NCI-H2081 treated with DMSO at 0.1 percent for 48 hours (cell line): ENCODE data around the gene CDH6.

ENCODE experiments used
- DNase-seq: peaks from one replicate; lab custom pipeline; 2025; lab: John Stamatoyannopoulos, UW

The CDH6 gene

DNA sequence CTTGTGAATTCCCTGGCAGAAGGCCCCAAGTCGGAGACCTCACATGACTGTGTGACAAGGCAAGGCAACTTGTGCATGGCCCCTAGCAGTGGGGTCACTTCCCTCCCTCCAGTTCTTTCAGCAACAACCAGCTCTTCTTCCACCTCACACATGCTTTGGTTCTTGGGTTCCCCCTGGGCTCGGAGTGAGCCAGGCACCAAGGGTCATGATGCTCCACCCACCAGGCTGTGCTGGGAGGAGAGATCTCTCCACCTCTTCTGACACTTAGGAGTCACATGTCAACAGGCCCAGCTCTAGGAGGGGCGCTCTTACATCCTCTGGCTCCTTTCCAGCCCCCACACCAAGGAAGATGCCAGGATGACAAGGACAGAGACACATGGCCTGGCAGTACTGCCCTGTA is 56.7 kb downstream of the CDH6 start:
- DNase-seq: no peak

DNA sequence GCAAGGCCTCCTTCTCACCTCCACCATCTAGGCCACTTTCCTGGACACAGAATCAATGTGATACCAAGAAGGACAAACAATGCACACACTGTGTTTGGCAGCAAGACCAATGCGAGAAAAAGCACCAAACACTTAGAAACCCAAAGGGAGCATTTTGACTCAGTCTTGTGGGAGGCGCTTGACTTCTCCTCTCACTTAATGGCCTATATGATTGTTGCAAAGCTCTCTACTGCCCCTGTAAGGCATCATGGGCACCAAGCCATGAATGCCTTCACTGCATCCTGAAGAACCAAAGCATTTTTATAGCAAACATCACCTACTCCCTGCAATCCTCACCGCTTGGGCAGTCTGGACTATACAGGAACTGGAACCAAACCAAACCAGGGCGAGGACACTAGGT is 57.5 kb downstream of the CDH6 start:
- DNase-seq: no peak

- no peak for DNase-seq
Measured at GRCh38 chr5:31255041-31255440, 61.6 kb downstream of the CDH6 start.

GRCh38 chr5:31268256-31268655 is 74.8 kb downstream of the CDH6 start:
- DNase-seq: no peak

DNA sequence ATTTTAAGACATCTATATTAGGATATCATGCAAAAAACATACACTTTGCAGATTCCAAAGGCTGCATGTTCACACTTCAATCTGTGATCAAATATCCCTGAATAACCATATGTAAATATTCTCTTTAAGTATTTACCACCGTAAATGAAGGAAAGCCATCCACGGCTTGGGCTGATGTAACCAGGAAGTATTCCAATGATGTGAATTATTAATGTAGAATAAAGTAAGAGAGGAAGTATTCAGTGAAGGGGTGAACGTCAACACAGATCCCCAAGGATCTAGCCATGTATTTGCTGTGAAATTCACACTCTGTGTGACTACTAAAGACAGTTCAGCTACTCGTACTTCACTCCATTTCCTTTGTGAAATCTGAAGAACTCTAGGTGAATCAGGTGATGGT is 75.2 kb downstream of the CDH6 start:
- no peak for DNase-seq

DNA sequence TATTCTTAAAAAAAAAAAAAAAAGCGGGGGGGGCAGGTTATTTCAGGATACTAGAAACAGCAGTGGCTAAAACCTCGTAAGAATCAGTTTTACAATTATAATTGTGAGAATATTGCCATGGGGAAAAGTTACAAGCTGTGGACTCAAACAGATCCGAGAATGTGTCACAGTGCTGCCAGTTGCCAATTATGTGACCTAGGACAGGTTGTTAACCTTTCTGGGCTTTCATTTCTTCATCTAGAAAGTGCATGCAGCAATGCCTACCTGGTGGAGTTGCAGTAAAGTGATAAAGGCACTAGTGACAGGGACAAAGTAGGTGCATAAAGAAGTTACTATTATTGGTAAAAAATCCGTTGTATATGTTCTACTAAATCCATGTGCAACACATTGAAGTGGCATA is 75.8 kb downstream of the CDH6 start:
- no peak for DNase-seq

- peak; percentile 57 for DNase-seq
Measured at GRCh38 chr5:31270396-31270795, 76.9 kb downstream of the CDH6 start.

DNA sequence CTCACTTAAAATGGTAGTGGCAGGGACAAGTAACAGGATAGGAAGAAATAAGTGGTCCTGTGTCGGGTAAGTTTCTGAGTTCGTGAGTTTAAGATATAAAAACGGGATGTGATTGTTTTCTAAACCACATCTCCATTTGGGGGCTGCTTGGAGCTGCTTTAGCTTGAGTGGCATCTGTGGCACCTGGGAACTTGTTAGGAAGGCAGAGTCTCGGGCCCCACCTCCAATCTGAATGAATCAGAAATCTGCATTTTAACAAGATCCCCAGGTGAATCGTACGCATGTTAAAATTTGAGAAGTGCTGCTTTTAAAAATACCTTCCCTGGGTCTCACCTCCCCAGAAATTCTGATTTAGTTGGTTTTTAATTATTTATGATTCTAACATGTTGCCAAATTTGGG is 78.1 kb downstream of the CDH6 start:
- no peak for DNase-seq

DNA sequence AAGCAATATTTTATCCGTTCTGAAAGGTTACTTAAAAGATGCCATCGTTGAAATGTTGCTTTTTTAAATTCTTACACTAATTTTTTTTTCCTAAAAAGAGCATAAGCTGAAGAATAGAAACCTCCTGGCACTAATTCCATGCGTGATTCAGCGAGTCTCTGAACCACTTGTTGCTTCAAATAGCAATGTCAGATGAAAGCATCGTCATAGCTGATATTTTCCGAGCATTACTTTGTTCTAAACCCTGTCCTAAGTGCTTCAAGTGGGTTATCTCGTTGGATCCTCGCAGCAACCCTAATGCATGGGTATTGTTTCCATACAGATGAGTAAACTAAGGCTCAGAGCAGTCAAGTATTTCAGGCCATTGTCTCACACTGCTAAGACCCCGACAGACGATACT is 79.7 kb downstream of the CDH6 start:
- DNase-seq: no peak

DNA sequence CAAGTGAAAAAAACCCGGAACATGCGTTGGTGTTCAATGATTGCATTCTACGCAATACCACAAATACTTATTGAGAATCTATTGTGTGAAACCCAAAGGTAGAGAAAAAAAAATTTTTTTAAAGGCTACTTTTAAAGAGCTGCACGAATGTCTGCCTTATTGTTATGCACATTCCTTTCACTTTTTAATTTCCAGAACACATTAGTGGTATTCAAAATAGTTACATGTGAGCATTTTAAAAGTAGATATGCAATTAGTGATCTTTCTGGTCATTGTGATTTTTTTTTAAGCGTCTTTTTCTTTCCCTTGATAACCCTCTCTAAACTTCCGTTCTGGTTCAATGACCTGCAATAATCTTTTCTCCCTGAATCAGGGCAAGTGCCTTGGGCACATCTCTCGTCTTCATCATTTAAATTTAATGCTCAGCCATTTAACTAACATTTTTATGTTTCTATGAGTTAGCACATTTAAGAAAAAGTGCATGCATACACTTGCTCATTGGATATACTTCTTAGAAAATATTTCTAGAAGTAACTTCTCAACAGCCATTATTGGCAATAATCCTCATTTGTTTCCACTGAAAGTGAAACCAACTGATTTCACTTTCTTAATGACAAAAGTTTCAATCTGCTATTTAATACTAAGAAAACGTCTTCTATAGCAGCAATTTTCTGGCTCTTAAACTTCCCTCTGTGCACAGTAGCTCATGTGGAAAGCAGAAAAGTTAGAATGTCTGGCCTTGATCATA is 80.3 kb downstream of the CDH6 start:
- no peak for DNase-seq

DNA sequence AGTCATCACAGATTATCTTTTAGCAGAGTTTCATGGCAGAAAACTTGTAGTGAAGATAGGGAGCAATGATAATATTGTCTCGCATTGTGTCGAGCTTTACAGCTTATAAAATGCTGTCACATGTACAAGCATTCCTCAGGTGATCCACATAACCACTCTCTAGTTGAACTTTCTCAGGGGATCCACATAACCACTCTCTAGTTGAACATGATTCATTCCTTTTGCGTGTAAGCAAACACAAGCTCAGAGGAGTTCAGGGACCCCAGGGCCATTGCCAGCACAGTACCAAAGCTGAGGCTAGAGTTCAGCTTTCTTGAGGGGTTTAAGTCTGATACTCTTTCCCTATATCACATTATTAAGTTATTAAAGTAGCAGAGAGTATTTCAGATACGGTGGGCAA is 86.7 kb downstream of the CDH6 start:
- DNase-seq: no peak

GRCh38 chr5:31283326-31283725 is 89.8 kb downstream of the CDH6 start:
- DNase-seq: no peak

DNA sequence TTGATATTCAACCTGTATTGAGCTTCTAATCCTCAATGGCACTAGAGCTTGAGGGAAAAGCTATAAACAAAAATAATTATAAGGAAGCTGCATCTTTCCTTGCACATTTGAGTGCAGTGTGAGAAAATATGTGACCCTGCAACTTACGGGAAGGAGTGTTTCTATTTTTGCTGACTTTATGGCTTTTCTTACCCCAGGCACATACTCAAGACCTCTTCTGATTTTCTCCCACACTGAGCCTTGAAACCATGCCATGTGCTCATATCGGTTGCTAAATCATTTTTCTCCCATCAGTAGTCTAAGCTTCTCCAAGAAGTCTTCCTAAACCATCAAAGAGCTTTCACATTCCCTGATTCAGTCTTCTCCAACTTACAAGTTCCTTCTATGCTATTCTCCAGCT is 91.5 kb downstream of the CDH6 start:
- no peak for DNase-seq

- DNase-seq: no peak
Measured at GRCh38 chr5:31287985-31288384, 94.5 kb downstream of the CDH6 start.

GRCh38 chr5:31289429-31289828 is 95.9 kb downstream of the CDH6 start:
- no peak for DNase-seq

- no peak for DNase-seq
Measured at GRCh38 chr5:31291323-31291854, 97.9 kb downstream of the CDH6 start.

DNA sequence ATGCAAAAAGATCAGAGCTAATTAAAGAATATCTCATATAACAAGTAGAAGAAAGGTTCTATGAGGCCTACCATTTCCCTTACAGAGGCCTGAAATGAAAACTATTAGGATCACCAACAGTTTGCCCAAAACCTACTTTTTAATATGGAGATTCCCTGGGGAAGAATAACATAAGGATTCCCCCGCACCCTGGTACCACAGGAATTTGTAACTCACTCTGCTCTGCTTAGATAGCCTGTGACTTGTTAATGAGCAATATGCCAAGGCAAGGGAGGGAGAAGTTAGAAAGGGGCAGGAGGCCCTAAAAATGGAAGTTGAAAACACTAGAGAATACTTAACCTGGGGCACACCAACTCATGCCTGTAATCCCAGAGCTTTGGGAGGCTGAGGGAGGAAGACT is 107.0 kb downstream of the CDH6 start:
- DNase-seq: no peak

- DNase-seq: no peak
Measured at GRCh38 chr5:31301833-31302232, 108.3 kb downstream of the CDH6 start.

GRCh38 chr5:31303688-31304087 is 110.2 kb downstream of the CDH6 start:
- no peak for DNase-seq

DNA sequence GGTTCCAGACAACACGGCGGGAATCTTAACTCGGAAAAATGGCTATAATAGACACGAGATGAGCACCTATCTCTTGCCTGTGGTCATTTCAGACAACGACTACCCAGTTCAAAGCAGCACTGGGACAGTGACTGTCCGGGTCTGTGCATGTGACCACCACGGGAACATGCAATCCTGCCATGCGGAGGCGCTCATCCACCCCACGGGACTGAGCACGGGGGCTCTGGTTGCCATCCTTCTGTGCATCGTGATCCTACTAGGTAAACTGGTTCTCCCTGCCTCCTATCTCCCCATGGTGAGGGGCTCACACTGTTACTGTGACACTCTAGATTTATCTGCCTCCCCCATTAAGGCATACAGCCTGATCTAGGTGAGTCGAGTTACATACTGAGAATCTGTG is 124.2 kb downstream of the CDH6 start:
- DNase-seq: no peak

DNA sequence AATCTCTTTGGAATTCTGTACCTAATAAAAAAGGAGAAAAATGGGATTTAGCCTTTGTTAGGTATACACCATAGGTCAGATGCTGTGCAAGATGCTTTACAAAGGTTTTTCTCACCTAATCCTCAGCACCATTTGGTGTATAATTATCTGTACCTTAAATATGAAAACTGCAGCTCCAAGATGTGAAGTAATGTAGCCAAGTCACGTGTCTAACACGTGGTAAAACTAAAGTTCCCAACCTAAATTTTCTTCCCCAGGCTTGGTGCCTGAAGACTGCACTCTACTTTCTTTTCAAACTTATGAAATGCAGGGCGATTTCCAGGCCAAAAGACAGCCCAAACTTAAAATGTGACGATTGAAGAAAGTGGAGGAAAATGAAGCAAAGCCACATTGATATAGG is 125.8 kb downstream of the CDH6 start:
- DNase-seq: no peak

DNA sequence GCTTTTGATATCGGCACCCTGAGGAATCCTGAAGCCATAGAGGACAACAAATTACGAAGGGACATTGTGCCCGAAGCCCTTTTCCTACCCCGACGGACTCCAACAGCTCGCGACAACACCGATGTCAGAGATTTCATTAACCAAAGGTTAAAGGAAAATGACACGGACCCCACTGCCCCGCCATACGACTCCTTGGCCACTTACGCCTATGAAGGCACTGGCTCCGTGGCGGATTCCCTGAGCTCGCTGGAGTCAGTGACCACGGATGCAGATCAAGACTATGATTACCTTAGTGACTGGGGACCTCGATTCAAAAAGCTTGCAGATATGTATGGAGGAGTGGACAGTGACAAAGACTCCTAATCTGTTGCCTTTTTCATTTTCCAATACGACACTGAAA is 129.5 kb downstream of the CDH6 start:
- no peak for DNase-seq

GRCh38 chr5:31324842-31325241 is 131.4 kb downstream of the CDH6 start:
- DNase-seq: no peak

DNA sequence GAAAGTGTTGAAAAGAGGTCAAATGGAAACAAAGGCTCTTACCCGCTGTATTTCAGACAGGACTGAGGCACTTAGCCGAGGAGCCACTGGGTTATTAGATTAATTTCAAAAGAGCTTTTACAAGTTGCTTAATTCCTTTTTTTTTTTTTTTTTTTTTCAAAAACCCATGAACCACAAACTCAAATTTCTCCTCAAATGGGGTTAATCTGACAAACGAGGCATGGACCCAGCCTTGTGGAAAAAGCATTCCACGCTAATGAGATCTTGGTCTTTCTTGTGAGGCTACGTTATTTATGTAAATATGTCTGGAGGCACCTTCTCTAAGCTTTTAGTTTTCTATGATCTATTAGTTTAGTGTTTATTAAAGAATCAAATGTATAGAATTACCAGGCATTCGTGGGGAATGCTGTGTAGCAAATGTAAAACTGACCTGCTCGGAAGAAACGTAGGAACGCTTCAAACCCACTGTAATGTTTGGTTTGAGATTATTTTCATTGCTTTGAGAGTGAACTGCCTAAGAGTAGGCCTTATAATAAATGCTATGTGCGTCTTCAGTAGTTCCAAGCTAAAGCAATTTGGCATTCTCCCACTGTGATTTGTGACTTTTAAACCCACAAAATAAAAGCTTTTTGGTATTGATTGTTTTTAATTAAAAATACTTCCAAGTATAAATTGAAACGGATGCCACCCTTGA is 134.7 kb downstream of the CDH6 start:
- DNase-seq: no peak
